Tibial nerve (tissue), 3 donors: ENCODE results near the gene P3H4.

Source experiments
- POLR2A ChIP-seq, 2 donors: fragments of 450-650 bp; IDR thresholded peaks; one replicate each; pipeline ENCODE4 v1.6.1; 2017; ENCODE audit warnings: antibody characterized with exemption in 2 of 2, mild to moderate bottlenecking in 2 of 2, moderate library complexity in 2 of 2
- TF ChIP-seq, protein P1 (sequence below), 5 experiments: fragments of 200-600 bp in 3 of 5; fragments of 450-650 bp in 2 of 5; sonication (generic) in 3 of 5; IDR thresholded peaks; one replicate each; pipeline ENCODE4 v1.5.1; 2016 to 2019; ENCODE audit warnings: antibody characterized with exemption in 5 of 5, mild to moderate bottlenecking in 3 of 5, moderate library complexity in 2 of 5

DNA sequence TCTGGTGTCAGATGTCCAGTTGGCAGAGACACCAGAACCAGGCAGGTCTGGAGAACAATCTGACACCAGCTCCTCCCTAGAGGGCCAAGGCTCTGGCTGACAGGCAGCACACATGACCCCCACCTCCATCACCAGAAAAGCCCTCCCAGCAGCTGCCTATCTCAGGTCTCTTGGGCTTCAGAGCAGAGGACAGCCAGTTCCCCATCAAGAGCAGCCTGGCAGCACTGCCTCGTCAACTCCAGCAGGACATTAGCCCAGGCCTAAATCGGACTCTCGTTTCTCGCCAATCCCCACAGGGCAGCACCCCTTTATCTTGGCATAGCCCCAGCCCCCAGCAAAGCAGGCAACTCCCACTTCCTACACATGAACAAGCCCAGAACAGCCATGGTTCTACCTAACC lies 29.6 kb downstream of the P3H4 start:
- no peak for TF ChIP-seq POLR2A (IDR thresholded peaks at IDR 0.05)
- TF ChIP-seq, protein P1, sequence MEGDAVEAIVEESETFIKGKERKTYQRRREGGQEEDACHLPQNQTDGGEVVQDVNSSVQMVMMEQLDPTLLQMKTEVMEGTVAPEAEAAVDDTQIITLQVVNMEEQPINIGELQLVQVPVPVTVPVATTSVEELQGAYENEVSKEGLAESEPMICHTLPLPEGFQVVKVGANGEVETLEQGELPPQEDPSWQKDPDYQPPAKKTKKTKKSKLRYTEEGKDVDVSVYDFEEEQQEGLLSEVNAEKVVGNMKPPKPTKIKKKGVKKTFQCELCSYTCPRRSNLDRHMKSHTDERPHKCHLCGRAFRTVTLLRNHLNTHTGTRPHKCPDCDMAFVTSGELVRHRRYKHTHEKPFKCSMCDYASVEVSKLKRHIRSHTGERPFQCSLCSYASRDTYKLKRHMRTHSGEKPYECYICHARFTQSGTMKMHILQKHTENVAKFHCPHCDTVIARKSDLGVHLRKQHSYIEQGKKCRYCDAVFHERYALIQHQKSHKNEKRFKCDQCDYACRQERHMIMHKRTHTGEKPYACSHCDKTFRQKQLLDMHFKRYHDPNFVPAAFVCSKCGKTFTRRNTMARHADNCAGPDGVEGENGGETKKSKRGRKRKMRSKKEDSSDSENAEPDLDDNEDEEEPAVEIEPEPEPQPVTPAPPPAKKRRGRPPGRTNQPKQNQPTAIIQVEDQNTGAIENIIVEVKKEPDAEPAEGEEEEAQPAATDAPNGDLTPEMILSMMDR (IDR thresholded peaks at IDR 0.05) = no peak
